Nucleus accumbens (tissue), 56 donors: ENCODE results near the gene CSTPP1.

ENCODE experiments used
- DNase-seq, 56 donors: peaks; one replicate each; lab custom pipeline; 2025; lab: John Stamatoyannopoulos, UW

The CSTPP1 gene

DNA sequence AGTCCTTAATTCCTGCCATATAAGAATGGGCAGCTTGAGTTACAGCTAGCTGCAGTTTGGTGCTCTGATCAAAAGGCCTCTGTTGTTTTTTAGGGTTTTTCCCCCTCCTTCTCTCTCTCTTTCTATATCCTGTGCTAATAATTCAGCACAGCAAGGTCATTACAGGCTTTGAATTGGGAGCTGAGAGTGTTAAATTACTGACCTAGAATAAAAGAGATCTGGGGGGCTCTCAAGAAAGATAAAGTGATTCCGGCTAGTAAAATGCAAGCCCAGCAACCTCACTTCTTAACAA, 84.9 kb downstream of the CSTPP1 start:
- no peak for DNase-seq

DNA sequence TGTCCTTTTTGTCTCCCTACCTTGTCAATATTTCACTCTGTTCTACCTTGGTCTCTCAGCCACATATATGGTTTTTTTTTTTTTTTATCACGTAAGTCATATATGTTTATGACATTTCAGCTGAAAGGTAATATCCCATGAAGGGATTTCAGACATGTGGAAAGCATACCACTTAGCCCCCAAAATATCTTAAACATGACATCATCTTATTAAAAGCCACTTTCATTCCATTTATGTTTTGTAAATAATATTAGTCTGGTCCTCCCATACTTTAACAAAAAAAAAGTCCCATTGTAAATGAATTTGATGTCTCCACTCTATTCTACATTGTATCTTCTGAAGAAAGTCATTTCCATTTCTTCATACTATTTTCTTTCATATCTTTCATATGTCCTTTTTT, 85.4 kb downstream of the CSTPP1 start:
- DNase-seq, result no peak

DNA sequence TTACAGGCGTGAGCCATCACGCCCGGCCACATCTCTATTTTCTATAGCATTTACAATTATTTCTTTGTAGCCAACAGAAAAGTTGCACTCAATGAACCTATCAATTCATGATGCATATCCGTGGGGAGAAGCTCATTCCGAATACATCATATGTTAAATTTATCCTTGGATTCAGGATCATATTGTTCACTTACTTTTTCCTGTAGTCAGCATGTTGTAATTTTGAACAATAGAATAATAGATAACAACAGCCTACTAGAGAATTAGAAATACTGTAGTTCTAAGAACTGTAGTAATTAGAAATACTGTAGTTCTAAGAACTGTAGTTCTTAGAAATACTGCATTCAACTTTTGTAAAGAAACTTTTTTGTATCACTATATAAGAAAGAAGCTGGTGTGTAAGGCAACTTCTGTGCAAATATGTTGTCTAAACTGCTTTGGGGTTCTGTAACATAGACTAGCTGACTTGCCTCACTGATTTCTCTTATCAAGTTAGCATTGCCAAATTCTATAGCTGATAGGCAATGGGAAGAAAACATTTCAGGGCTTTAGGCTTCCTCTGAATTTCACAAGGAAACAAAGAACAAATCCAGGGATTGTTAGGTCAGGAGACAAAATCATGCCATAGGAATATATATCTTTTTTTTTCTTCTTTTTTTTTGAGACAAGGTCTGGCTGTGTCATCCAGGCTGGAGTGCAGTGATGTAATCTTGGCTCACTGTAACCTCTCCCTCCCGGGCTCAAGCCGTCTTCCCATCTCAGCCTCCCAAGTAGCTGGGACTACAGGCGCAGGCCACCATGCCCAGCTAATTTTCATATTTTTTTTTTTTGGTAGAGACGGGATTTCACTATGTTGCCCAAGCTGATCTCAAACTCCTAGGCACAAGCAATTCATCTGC, 91.9 kb downstream of the CSTPP1 start:
- no peak for DNase-seq

DNA sequence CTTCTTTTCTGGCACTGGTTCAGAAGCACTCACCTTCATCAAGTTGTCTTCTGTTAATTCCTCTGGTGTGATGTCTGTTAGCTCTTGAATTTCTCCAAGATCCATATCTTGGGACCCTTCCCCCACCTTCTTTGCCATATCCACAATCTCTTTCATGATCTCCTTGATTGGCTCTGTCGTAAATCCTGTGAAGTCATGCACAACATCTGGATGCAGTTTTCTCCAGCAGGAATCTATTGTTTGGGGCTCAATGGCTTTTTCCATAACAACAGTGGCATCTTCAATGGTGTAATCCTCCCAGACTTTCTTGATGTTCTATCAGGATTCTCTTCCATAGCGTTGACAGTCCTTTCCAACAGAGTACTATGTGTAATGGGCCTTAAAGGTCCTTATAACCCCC, 96.9 kb downstream of the CSTPP1 start:
- DNase-seq, result no peak

DNA sequence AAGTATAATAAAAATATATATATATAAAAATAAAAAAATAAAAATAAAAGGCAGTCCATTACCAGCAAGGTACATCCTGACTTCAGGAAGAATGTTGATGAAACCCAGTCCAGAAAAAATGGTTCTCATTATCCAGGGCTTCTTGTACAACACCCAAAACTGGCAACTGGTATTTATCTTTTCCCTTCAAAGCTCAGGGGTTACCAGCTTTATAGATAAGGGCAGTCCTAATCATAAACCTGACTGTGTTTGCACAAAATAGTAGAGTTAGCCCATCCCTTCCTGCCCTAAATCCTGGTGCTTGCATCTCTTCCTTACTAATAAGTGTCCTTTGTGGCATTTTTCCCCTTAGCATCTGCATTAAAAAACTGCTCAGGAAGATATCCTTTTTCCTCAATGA, 97.5 kb downstream of the CSTPP1 start:
- DNase-seq, result no peak

DNA sequence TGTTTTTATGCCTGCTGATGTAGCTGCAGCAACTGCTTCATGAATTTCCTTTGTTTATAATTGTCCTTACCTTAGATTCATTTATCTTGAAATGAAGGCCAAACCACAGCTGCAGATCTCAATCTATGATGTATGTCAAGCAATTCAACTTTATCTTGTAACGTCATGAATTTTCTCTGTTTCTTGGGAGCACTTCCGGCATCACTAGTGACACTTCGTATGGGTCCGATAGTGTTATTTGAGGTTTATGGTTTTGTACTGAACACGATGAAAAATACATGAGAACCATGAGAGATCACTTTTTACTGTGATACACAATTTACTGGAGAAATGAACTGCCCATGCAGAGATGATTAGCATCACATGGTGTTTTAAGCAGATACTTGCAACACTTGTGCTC, 98.5 kb downstream of the CSTPP1 start:
- no peak for DNase-seq

DNA sequence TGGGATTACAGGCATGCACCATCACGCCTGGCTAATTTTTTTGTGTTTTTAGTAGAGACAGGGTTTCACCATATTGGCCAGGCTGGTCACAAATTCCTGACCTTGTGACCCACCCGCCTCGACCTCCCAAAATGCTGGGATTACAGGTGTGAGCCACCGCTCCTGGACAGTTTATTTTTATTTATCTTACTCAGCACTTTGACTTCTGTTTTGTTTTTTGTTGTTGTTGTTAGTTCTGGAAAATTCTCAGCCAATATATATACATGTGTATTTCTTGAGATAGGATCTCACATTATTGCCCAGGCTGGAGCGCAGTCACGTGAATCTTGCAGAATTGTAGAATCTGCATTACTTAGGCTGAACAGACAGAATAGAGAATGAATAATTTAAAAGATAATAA, 107.6 kb downstream of the CSTPP1 start:
- DNase-seq, result no peak

DNA sequence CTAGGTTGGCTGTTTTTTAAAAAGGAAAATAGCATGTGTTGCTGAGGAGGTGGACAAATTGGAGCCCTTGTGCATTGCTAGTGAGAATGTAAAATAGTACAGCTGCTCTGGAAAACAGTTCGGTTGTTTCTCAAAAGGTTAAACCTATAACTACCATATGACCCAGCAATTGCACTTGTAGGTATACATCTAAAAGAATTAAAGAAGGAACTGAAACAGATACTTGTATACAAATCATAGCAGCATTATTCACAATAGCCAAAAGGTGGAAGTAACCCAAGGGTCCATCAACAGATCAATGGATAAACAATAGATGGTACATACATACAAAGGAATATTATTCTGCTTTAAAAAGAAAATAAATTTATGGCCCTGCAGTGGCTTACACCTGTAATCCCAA, 111.4 kb downstream of the CSTPP1 start:
- DNase-seq, result no peak

DNA sequence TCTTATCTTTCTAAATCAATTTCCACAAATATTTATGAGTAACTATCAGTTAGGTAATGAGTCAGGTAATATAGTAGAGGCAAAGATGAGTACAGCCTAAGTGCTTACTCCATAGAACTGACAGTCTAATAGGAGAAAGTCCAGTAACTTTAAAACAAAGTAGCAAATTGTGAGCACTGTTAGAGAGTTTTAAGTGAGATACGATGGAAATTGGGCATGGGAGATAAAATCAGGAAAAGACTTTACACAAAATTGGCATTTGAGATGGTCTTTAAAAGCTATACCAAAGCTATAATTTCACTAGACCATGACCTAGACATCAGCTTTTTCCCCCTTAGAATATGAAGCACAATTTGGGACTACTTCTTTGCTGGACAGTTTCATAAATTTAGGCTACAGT, 113.7 kb downstream of the CSTPP1 start:
- DNase-seq, result no peak

DNA sequence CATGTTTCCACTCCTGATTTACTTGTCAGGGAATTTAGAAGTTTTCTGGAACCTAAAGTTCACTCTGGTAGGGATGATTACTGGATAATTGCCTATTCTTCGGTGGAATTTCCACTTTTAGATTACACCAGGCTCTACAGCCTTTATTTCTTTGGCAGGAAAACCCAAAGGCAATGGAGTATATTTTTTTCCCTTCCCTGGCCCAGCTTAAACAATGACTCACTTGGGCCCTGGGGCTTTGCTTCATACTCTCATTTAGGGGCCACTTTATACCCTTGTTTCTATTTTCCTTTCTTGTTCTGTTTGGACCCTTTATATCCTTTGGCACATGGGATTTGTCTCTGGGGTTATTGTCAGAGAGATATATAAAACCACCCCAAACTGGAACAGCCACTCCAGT, 114.7 kb downstream of the CSTPP1 start:
- no peak for DNase-seq

DNA sequence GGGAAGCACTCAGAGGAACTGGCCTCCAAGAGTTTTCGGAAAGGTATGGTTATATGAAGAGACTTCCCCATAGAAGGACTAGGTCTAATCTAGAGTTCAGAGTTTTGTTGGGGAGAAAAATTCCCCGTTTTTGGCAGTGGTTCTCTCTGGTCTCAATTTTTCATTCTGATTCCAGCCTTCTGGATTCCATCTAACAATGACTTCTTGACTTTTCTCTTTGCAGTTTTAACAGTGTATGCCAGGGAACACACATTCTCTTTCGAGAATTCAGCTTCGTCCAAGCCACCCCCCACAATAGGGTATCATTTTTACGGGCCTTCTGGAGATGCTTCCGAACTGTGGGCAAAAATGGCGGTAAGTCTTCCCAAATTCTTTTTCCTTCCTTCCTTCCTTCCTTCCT, 115.6 kb downstream of the CSTPP1 start:
- DNase-seq, result no peak

DNA sequence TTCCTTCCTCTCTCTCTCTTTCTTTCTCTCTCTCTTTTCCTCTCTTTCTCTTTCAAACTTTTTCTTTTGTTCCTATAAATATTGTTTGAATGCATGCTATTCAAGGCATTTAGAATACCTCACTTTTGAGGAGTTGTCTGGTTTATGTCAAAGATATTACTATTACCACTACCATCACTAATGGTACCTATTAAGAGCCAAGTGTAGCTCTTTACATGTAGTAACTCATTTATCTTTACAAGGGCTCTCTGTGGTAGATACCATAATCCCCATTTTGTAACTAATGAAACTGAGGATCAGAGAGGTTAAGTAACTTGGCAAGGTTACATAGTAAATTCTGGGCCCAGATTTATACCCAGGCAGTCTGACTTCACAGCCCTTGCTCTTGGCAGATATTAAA, 116.0 kb downstream of the CSTPP1 start:
- no peak for DNase-seq

DNA sequence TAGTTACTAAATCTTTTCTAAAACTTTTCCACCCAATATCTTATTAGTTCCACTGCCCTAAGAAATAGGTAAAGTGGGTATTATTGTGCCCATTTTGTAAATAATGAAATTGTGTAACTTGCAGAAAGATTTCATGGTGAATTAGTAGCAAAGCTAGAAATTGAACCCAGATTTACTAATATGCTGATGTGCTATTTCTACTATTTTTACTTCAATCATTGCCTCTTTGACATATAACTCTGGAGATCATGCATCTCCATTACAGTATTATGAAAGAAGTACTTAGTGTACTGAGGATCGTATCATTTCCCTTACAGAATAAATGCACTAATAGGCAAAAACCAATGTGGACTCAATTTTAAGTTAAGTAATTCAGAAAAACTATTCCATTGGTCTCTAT, 119.0 kb downstream of the CSTPP1 start:
- DNase-seq, result no peak

DNA sequence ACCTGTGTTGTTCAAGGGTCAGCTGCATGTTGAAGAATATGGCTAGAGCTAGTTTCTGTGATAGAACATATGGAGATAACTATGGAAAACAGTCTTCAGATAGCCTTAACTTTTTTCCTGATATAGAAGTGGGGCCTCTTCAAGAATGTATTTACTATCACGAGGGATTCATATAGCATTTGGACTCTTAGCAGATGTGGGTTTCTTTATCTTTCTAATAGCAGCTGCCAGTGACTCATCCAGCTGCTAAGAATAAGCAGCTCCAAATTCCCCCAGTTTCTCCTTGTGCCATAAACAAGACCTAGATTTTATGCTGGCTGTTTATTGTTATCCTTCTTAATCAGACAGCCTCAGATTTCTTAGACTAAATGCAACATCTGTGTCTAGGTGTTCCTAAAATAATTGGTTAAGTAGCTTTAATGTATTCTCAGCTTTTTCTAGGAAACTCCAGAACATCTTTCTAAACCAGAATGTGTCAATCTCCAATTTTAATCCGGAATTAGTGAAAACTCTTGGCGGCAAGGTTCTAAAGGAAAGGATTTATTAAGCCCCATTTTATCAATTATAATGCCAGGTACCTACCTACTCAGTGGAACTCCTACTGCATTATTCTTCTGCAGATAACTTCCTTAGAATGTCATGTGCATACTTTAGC, 119.8 kb downstream of the CSTPP1 start:
- no peak for DNase-seq

DNA sequence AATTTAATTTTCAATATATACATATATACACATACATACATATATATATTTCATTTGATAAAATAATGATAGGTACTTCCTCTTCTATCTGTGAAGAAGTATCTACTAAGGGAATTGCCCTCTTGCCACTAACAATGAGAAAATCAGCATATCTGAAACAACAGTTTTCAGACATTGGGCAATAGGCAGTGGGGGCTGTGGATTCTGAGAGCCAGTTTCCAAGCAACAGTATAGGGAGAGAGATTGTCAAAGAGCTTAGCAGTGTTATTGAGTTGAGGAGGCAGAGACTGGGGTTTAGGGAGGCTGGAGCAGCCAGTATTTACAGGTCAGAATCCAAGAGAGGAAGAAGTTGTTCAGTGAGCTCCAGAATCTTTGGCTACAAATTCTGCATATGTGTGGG, 120.8 kb downstream of the CSTPP1 start:
- DNase-seq, result no peak

DNA sequence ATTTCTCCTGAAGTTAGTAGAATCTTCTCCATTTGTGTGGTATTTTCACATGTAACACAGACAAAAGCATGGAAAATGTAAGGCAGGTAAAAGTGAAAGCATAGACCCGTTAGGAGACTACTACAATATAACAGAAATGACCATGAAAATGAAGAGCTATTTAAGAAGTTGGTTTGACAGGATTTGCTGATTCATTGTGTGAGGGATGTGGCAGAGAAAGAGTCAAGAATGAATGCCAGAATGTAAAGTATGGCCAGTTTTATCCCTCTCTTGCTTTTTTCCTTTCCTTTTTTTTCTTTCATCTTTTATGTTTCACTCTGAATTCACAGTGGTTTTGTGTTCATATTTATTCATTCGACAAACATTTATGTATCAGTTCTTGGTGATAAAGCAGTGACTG, 124.2 kb downstream of the CSTPP1 start:
- DNase-seq, result no peak

DNA sequence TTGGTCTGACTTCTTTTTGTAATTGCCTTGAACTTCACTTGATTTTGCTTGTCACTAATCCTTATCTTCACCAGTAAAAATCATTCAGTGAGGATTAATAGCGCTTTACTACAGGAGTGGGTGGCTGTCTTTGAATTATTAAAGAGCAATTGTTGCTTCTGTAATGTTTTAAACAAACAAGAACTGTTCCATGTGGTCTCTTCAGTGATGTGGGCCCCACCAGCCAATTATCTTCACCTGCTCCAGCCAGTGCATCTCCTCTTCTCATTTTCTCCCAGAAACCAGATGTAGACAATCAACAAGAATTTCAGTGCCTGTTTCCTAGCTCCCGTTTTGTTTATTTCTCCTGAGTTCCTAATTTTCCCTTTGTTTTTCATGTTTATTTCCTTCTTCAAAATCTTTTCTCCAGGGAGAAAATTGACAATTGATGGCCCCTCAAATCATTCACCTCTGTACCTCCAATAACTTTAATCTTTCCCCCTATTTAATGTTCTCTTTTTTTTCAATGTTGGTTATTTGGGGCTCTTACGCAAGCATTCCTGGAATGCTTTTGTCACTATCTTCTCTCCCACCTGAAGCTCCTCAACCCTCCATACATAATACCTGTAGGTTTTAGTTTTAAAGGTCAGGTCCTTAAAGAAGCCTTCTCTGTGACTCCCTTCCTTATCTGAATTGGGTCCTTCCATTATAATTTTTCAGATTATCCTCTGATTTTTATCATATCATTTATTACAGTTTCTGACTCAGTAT, 125.0 kb downstream of the CSTPP1 start:
- DNase-seq, result no peak

DNA sequence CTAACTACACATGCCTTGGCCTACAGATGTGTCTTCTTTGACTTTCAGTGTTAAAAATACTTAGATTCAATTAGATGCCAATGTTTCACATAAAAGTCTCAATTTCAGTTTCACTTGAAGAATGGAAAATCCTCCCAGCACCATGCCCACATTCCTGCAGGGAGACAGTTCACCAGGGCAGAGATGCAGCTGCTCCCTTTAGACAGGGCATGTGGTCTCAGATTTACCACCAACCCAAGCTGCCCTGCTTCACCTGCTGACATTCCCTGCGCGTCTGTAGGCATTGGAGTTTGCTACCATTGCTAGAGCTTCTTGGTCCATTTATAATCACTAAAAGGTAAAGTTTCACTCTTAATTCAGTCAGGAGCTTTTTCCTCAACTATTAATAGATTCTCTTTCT, 126.2 kb downstream of the CSTPP1 start:
- no peak for DNase-seq

DNA sequence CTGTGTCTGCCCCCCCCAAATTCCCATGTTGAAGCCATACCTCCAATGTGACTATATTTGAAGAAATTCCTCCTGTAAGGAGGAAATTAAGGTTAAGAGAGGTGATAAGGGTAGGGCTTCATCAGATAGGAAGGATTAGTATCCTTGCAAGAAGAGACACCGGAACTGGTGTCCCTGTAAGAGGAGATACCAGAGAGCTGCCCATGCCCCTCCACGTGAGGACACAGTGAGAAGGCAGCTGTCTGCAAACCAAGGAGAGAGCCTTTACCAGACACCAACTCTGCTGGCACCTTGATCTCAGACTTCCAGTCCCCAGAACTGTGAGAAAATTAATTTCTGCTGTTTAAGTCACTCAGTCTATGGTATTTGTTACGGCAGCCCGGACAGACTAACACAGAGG, 130.8 kb downstream of the CSTPP1 start:
- DNase-seq, result no peak

DNA sequence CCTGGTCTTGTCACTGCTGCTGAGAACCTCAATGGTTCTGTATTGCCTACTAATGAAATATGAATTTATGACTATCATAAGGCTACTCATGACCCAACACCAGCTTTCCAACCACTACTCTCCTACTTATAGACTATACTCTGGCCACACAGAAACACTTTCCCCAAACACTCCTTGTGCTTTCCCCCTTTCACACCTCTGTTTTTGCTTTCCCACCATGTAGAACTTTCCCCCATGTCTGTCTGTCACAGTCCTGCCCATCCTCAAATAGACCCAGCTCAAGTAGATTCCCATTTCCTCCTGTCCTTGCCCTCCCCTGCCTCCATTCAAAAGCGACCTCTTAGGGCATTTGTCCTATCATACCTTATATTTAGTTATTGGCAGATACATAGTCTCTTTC, 134.2 kb downstream of the CSTPP1 start:
- no peak for DNase-seq

DNA sequence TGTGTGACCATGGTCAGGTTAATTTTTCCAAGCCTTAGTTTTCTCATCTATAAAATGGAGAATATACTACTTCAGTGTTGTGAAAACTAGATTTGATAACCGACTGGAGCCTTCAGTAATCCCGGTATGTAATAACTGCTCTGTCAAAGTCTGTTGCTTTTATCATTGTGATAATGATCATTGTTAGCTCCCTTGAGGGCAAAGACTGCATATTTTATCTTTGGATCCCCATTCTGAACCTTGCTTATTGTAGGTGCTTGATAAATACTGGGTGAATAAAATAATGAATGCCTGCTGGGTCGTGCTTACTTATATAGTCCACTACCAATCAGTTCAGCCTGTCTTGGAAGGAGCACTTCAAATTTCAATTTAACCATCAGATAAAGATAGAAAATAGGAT, 134.8 kb downstream of the CSTPP1 start:
- DNase-seq, result no peak

DNA sequence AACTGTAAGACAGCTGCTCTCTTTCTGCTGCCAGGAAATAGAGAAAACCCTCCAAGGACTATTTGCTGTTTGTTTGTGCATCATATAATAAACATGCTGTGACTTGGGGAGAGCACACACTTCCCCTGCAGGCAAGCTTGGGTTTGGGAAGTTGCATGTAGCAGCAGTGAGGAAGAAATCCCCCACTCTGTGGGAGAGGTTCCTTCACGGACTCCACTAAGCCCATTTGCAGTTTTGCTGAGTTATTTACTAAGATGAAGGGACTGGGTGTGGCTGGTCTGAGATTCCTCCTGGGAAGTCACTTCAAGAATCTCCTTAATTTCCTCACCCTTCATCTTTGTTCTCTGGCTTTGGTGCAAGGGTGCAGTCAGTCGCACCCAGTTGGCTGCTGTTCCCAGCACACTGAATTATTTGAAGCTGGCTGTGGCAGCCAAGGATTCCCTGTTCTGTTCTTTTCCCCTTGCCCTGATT, 135.3 kb downstream of the CSTPP1 start:
- peak in 11 of 56 donors; percentile 3 to 23 (median 9) for DNase-seq
